WTC11 (cell line): ENCODE measurements around the gene PSMB10.

Source experiments
- ATF2 ChIP-seq: sonication (generic); formaldehyde crosslinking; IDR thresholded peaks from 2 replicates; pipeline ENCODE4 v1.8.1; 2022; ENCODE audit warnings: low read depth, missing genetic modification reagents, borderline replicate concordance
- CBFB ChIP-seq: sonication (generic); formaldehyde crosslinking; IDR thresholded peaks from 2 replicates; pipeline ENCODE4 v1.8.1; 2022; ENCODE audit warnings: mild to moderate bottlenecking, low read depth, missing genetic modification reagents
- CREB1 ChIP-seq: sonication (generic); formaldehyde crosslinking; IDR thresholded peaks from 2 replicates; pipeline ENCODE4 v1.8.0; 2023; ENCODE audit warnings: mild to moderate bottlenecking, missing genetic modification reagents
- CTCF ChIP-seq: fragments of 200-600 bp; IDR thresholded peaks from 2 replicates; pipeline ENCODE4 v1.8.0; 2022; ENCODE audit warnings: antibody characterized with exemption
- HMGA2 ChIP-seq: fragments of 250-450 bp; sonication (Bioruptor Pico); IDR thresholded peaks from 2 replicates; pipeline ENCODE4 v1.4.0; 2021; ENCODE audit warnings: mild to moderate bottlenecking, moderate library complexity
- IRF2 ChIP-seq: sonication (generic); formaldehyde crosslinking; IDR thresholded peaks from 2 replicates; pipeline ENCODE4 v1.8.0; 2022; ENCODE audit warnings: low read depth, missing genetic modification reagents, borderline replicate concordance
- JUN ChIP-seq: sonication (generic); formaldehyde crosslinking; IDR thresholded peaks from 2 replicates; pipeline ENCODE4 v1.8.0; 2023; ENCODE audit warnings: mild to moderate bottlenecking, missing genetic modification reagents
- MXD4 ChIP-seq: fragments of 250-450 bp; sonication (Bioruptor Pico); IDR thresholded peaks from 2 replicates; pipeline ENCODE4 v1.8.0; 2021; ENCODE audit warnings: mild to moderate bottlenecking, moderate library complexity, borderline replicate concordance
- NR3C1 ChIP-seq: sonication (generic); formaldehyde crosslinking; conservative IDR thresholded peaks from 2 replicates; pipeline ENCODE4 v1.8.1; 2023; ENCODE audit warnings: low read depth, mild to moderate bottlenecking, missing genetic modification reagents
- USF2 ChIP-seq: sonication (generic); formaldehyde crosslinking; IDR thresholded peaks from 2 replicates; pipeline ENCODE4 v1.8.1; 2023; ENCODE audit warnings: mild to moderate bottlenecking, missing genetic modification reagents, moderate library complexity
- ZNF281 ChIP-seq: sonication (generic); formaldehyde crosslinking; IDR thresholded peaks from 2 replicates; pipeline ENCODE4 v1.8.0; 2023; ENCODE audit warnings: mild to moderate bottlenecking, missing genetic modification reagents

- TF ChIP-seq HMGA2 (CRISPR knock-in tag) (no peak), CBFB (CRISPR knock-in tag) (no peak), NR3C1 (no peak), ZNF281 (no peak), CTCF (no peak), USF2 (CRISPR knock-in tag) (no peak), IRF2 (no peak), CREB1 (CRISPR knock-in tag) (no peak), ATF2 (CRISPR knock-in tag) (no peak), MXD4 (CRISPR knock-in tag) (no peak), JUN (CRISPR knock-in tag) (no peak)
Observed at GRCh38 chr16:67946966-67947558, 10.4 kb upstream of the PSMB10 start.
